HG03457 (cell line): ENCODE results near the gene DDX39B.
"Not testable (repeated sequence)": the region's sequence is repeated elsewhere in the genome, so short reads cannot be mapped to it uniquely, and the experiment has no call there.

Experiments
- ATAC-seq: cut with Tn5 transposase; IDR thresholded peaks from one replicate; pipeline ENCODE4 v1.9.1; 2021; ENCODE audit warnings: moderate number of reproducible peaks; ENCODE audit not compliant: unreplicated experiment

The DDX39B gene

GRCh38 chr6:31575952-31576685, 34.3 kb upstream of the DDX39B start:
- no peak for ATAC-seq

- no peak for ATAC-seq
Observed at GRCh38 chr6:31575335-31575901, 33.6 kb upstream of the DDX39B start, which contains the start of gene TNF. Gene TNF (plus strand): TSS chr6:31575565. CDS start chr6:31575742, 177 bp downstream.

DNA sequence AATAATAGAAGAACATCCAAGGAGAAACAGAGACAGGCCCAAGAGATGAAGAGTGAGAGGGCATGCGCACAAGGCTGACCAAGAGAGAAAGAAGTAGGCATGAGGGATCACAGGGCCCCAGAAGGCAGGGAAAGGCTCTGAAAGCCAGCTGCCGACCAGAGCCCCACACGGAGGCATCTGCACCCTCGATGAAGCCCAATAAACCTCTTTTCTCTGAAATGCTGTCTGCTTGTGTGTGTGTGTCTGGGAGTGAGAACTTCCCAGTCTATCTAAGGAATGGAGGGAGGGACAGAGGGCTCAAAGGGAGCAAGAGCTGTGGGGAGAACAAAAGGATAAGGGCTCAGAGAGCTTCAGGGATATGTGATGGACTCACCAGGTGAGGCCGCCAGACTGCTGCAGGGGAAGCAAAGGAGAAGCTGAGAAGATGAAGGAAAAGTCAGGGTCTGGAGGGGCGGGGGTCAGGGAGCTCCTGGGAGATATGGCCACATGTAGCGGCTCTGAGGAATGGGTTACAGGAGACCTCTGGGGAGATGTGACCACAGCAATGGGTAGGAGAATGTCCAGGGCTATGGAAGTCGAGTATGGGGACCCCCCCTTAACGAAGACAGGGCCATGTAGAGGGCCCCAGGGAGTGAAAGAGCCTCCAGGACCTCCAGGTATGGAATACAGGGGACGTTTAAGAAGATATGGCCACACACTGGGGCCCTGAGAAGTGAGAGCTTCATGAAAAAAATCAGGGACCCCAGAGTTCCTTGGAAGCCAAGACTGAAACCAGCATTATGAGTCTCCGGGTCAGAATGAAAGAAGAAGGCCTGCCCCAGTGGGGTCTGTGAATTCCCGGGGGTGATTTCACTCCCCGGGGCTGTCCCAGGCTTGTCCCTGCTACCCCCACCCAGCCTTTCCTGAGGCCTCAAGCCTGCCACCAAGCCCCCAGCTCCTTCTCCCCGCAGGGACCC, 32.6 kb upstream of the DDX39B start:
- ATAC-seq = no peak

- no peak for ATAC-seq
Observed at GRCh38 chr6:31573239-31574105, 31.7 kb upstream of the DDX39B start.

DNA sequence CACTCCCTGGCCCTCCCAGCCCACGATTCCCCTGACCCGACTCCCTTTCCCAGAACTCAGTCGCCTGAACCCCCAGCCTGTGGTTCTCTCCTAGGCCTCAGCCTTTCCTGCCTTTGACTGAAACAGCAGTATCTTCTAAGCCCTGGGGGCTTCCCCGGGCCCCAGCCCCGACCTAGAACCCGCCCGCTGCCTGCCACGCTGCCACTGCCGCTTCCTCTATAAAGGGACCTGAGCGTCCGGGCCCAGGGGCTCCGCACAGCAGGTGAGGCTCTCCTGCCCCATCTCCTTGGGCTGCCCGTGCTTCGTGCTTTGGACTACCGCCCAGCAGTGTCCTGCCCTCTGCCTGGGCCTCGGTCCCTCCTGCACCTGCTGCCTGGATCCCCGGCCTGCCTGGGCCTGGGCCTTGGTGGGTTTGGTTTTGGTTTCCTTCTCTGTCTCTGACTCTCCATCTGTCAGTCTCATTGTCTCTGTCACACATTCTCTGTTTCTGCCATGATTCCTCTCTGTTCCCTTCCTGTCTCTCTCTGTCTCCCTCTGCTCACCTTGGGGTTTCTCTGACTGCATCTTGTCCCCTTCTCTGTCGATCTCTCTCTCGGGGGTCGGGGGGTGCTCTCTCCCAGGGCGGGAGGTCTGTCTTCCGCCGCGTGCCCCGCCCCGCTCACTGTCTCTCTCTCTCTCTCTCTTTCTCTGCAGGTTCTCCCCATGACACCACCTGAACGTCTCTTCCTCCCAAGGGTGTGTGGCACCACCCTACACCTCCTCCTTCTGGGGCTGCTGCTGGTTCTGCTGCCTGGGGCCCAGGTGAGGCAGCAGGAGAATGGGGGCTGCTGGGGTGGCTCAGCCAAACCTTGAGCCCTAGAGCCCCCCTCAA, 30.5 kb upstream of the DDX39B start, which contains the start of gene LTA:
Gene LTA, plus strand, starts transcription at position 249 of the 871 bp plus-strand sequence. Its CDS starts 454 bp downstream, at position 703.
- no peak for ATAC-seq

DNA sequence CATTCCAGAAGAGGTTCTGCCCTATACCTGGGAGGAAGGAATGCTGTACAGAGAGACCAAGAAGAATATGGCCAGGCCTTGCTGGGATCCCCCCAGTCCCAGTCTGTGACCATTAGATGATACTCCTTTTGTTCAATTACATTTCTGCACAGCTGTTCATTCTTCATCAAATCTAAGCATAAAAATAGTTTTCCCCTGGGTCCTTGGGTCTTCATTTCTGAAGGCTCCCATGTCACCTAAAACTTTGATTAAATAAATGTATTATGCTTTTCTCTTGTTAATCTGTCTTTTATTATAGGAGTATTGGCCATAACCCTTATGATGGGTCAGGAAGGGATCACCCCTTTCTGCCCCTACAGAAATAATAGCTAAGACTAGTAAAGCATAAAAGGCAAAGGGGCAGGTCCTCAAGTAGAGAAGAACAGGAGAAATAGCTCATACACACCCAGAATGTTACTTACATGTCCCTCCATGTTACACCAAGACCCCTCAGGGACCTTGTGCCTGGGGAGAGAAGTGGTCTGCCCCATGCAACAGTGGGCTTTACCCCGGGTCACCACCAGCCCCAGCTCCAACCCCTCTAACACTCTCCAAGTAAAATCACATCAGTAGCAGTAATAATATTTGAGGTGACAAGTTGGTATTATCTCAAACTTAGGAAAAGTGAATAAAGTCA, 28.2 kb upstream of the DDX39B start:
- no peak for ATAC-seq

- ATAC-seq = peak; percentile 51
Observed at GRCh38 chr6:31568537-31568961, 26.7 kb upstream of the DDX39B start.

DNA sequence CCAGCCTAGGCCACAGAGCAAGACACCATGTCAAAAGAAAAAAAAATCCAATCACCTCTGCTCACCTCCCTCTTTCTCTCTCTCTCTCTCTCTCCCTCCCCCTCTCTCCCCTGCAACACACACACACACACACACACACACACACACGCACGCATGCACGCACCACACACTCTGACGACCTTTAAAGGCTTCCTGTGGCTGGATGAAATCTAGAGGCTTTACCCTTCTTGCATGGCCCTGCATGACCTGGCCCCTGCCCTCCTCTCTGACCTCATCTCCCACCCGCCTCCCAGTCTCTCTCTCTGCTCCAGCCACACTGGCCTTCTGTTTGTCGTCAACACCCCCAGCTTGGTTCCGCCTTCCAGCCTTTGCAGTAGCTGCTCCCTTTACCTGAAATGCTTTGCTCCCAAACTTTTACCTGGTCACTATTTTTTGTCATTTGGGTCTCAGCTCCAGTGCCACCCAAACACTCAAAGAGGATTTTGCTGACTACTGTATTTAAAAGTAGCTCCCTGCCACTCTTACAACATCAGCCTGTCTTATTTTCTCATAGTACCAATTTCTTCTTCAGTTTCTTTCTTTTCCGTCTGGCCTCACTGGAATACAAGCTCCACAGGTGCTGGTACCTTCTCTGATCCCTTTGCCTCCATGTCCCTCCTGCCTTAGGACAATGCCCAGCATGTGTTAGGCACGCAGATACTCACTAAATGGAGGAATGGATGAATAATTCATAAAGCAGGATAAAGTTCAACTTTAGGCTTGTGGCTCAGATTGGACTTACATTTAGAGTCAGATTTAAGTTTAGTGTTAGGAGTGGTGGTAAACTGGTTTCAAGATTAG, 25.9 kb upstream of the DDX39B start:
- ATAC-seq = no peak

DNA sequence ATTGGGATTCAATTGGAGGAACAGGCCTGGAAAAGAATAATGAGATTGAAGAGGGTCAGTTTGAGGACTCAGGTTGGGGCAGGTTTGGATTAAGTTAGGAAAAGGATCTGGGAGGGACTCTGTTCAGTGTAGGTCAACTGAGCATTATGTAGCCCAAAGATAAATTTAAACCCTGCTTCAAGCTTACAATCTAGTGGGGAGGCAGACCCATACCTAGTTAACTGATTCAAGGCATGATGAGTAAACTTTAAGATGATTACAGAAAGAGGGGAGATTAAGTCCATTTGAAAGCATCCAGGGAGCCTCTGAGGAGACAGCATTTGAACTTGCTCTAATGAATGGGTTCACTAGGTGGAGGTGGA, 18.9 kb upstream of the DDX39B start:
- no peak for ATAC-seq

GRCh38 chr6:31559958-31560696, 18.3 kb upstream of the DDX39B start:
- ATAC-seq = peak; percentile 38

DNA sequence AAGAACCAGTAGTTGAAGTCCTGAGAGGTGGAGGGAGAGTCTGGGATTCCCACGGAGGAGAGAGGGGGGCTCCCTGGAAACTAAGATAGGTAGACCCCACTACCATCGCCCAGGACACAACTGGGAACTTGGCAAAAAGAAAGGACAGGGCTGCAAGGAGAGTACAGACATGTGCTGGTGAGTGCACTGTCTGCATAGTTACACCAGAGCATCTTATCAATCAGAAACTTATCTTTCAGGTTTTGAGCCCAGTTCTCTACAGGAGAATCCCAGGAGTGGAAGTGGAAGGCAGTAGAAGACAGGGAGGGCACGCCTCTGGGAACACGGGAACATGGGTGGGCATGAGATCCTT, 17.8 kb upstream of the DDX39B start:
- no peak for ATAC-seq

- ATAC-seq = no peak
Observed at GRCh38 chr6:31558631-31559500, 17.1 kb upstream of the DDX39B start.

- ATAC-seq = no peak
Observed at GRCh38 chr6:31558318-31558625, 16.5 kb upstream of the DDX39B start.

GRCh38 chr6:31557443-31558317, 15.9 kb upstream of the DDX39B start:
- ATAC-seq = no peak

GRCh38 chr6:31556307-31556706, 14.5 kb upstream of the DDX39B start:
- no peak for ATAC-seq

DNA sequence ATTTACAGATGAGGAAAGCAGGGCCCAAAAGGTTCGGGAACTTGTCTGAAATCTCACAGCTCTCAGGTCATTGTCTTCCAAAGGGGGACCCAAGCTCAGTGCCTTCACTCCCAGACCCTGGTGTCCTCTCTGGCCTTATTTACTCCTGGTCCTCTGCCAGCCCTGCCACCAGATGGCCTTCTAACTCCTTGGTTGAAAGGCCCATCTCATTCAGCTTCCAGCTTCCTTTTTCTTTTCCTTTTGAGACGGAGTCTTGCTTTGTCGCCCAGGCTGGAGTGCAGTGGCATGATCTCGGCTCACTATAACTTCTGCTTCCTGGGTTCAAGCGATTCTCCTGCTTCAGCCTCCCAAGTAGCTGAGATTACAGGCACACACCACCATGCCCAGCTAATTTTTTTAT, 9.6 kb upstream of the DDX39B start:
- ATAC-seq = not testable (repeated sequence)
